Trophoblast cell (in vitro differentiated cells and primary cell): Measurements from ENCODE around the gene FAM81B.
"Not testable (repeated sequence)": the region's sequence is repeated elsewhere in the genome, so short reads cannot be mapped to it uniquely, and the experiment has no call there.

Experiments used
- DNase-seq, 2 donors: peaks; one replicate each; pipeline ENCODE4 v3.0.0-alpha.2; 2016
- H2AFZ ChIP-seq: 2 replicates; pipeline ENCODE4 v1.6.1; 2013; ENCODE audit warnings: low read length, moderate library complexity, mild to moderate bottlenecking; ENCODE audit not compliant: insufficient read depth, poor library complexity
- H2AK5ac ChIP-seq: 2 replicates; pipeline ENCODE4 v1.6.1; 2013; ENCODE audit warnings: mild to moderate bottlenecking, low read length
- H2BK120ac ChIP-seq: 2 replicates; pipeline ENCODE4 v1.6.1; 2013; ENCODE audit warnings: low read length, mild to moderate bottlenecking, moderate library complexity; ENCODE audit not compliant: insufficient read depth, poor library complexity
- H2BK12ac ChIP-seq: 2 replicates; pipeline ENCODE4 v1.6.1; 2013; ENCODE audit warnings: mild to moderate bottlenecking, low read length, moderate library complexity
- H2BK5ac ChIP-seq: 2 replicates; pipeline ENCODE4 v1.6.1; 2013; ENCODE audit warnings: low read length, low read depth, moderate library complexity, mild to moderate bottlenecking; ENCODE audit not compliant: poor library complexity
- H3K14ac ChIP-seq: 2 replicates; pipeline ENCODE4 v1.6.1; 2013; ENCODE audit warnings: mild to moderate bottlenecking, low read length
- H3K18ac ChIP-seq: 2 replicates; pipeline ENCODE4 v1.6.1; 2013; ENCODE audit warnings: mild to moderate bottlenecking, low read length
- H3K23ac ChIP-seq: 2 replicates; pipeline ENCODE4 v1.6.1; 2013; ENCODE audit warnings: low read length
- H3K27ac ChIP-seq: 2 replicates; pipeline ENCODE4 v1.5.1; 2013; ENCODE audit warnings: low read depth, mild to moderate bottlenecking, inconsistent platforms, low read length, moderate library complexity
- H3K27me3 ChIP-seq: 2 replicates; pipeline ENCODE4 v1.6.1; 2013; ENCODE audit warnings: inconsistent platforms, mild to moderate bottlenecking, low read length, moderate library complexity; ENCODE audit not compliant: insufficient read depth
- H3K36me3 ChIP-seq, 2 experiments: 1 replicate in 1 of 2; 2 replicates in 1 of 2; pipeline ENCODE4 v1.6.1; 2013; ENCODE audit warnings: low read length in 2 of 2, mild to moderate bottlenecking in 2 of 2, moderate library complexity in 1 of 2; ENCODE audit not compliant: insufficient read depth in 2 of 2, control insufficient read depth in 1 of 2
- H3K4ac ChIP-seq: 2 replicates; pipeline ENCODE4 v1.6.1; 2013; ENCODE audit warnings: low read depth, mild to moderate bottlenecking, low read length, moderate library complexity
- H3K4me1 ChIP-seq, 2 experiments: 1 replicate in 1 of 2; 2 replicates in 1 of 2; pipeline ENCODE4 v1.6.1; 2013; ENCODE audit warnings: low read length in 2 of 2, mild to moderate bottlenecking in 2 of 2, moderate library complexity in 1 of 2; ENCODE audit not compliant: insufficient read depth in 2 of 2, control insufficient read depth in 1 of 2
- H3K4me2 ChIP-seq: 2 replicates; pipeline ENCODE4 v1.6.1; 2013; ENCODE audit warnings: inconsistent platforms, mild to moderate bottlenecking, low read length, moderate library complexity
- H3K4me3 ChIP-seq: 2 replicates; pipeline ENCODE4 v1.5.1; 2013; ENCODE audit warnings: mild to moderate bottlenecking, low read depth, low read length, inconsistent platforms
- H3K79me1 ChIP-seq: one replicate; pipeline ENCODE4 v1.6.1; 2013; ENCODE audit warnings: low read length
- H3K79me2 ChIP-seq: 2 replicates; pipeline ENCODE4 v1.6.1; 2013; ENCODE audit warnings: low read length, mild to moderate bottlenecking; ENCODE audit not compliant: control insufficient read depth, insufficient read depth, poor library complexity
- H3K9ac ChIP-seq: 2 replicates; pipeline ENCODE4 v1.6.1; 2013; ENCODE audit warnings: mild to moderate bottlenecking, low read length
- H3K9me3 ChIP-seq: 2 replicates; pipeline ENCODE4 v1.6.1; 2013; ENCODE audit warnings: low read depth, mild to moderate bottlenecking, control low read depth, inconsistent platforms, low read length; ENCODE audit not compliant: insufficient read depth
- H4K12ac ChIP-seq: 2 replicates; pipeline ENCODE4 v1.6.1; 2013; ENCODE audit warnings: low read depth, mild to moderate bottlenecking, low read length, moderate library complexity
- H4K8ac ChIP-seq: 2 replicates; pipeline ENCODE4 v1.6.1; 2013; ENCODE audit warnings: low read depth, mild to moderate bottlenecking, low read length, moderate library complexity
- H4K91ac ChIP-seq: one replicate; pipeline ENCODE4 v1.6.1; 2013; ENCODE audit warnings: low read depth, mild to moderate bottlenecking, low read length, moderate library complexity
- WGBS: extraction: QIAGEN DNeasy Blood & Tissue Kit; methylation state at CpG from one replicate; pipeline ENCODE4 v1.1.7; 2013; ENCODE audit warnings: missing lambda C conversion rate; ENCODE audit not compliant: insufficient read length, insufficient coverage; ENCODE audit errors: extremely low coverage; 5-methylcytosine and 5-hydroxymethylcytosine counted together

The FAM81B gene

GRCh38 chr5:95352691-95353090, 38.5 kb upstream of the FAM81B start:
- Histone ChIP-seq H3K79me2 (no peaks in the 10 kb centered on the region), H4K91ac (no peak overlapping the region)
- WGBS, result no CpG with 5 or more reads among the region's 3 CpGs

GRCh38 chr5:95358320-95358719, 32.8 kb upstream of the FAM81B start:
- no peak overlapping the region for H3K18ac ChIP-seq
- H3K4ac ChIP-seq, result no peak overlapping the region
- no peak overlapping the region for H3K23ac ChIP-seq
- no CpG with 5 or more reads among the region's 2 CpGs for WGBS
- H3K4me2 ChIP-seq, result no peak overlapping the region
- no peak overlapping the region for H2BK5ac ChIP-seq
- no peak overlapping the region for H3K14ac ChIP-seq
- H3K79me2 ChIP-seq, result no peaks in the 10 kb centered on the region
- H4K12ac ChIP-seq, result no peak overlapping the region
- H3K27me3 ChIP-seq, result no peaks in the 10 kb centered on the region
- H4K8ac ChIP-seq, result no peak overlapping the region
- no peak overlapping the region for H4K91ac ChIP-seq
- H3K9me3 ChIP-seq, result no peaks in the 10 kb centered on the region
- H3K4me3 ChIP-seq, result no peak overlapping the region
- no peak overlapping the region for H2AK5ac ChIP-seq
- H3K79me1 ChIP-seq, result no peaks in the 10 kb centered on the region
- no peak overlapping the region for H3K9ac ChIP-seq
- no peak overlapping the region for H3K27ac ChIP-seq
- no peak overlapping the region for H2AFZ ChIP-seq
- H2BK12ac ChIP-seq, result no peak overlapping the region
- DNase-seq, result no peak
- no peak overlapping the region for H2BK120ac ChIP-seq
- H3K36me3 ChIP-seq, result no peaks in the 10 kb centered on the region
- H3K4me1 ChIP-seq, result peaks cover 2% of the 10 kb centered on the region in 2 experiments

More at GRCh38 chr5:95352691-95353090, 38.5 kb upstream of the FAM81B start:
- peaks cover 2 to 3% of the 10 kb centered on the region in 2 experiments for H3K4me1 ChIP-seq
- H4K12ac ChIP-seq, result no peak overlapping the region
- H4K8ac ChIP-seq, result no peak overlapping the region
- H2BK5ac ChIP-seq, result no peak overlapping the region
- no peak overlapping the region for H3K14ac ChIP-seq
- H3K4me3 ChIP-seq, result no peak overlapping the region
- DNase-seq, result no peak
- H3K36me3 ChIP-seq, result no peaks in the 10 kb centered on the region
- H3K4ac ChIP-seq, result no peak overlapping the region
- no peak overlapping the region for H3K4me2 ChIP-seq
- H3K18ac ChIP-seq, result no peak overlapping the region
- no peak overlapping the region for H3K23ac ChIP-seq
- no peak overlapping the region for H3K9ac ChIP-seq
- no peaks in the 10 kb centered on the region for H3K27me3 ChIP-seq
- peaks cover 6% of the 10 kb centered on the region for H3K9me3 ChIP-seq
- H3K79me1 ChIP-seq, result no peaks in the 10 kb centered on the region
- H2AFZ ChIP-seq, result no peak overlapping the region
- H3K27ac ChIP-seq, result no peak overlapping the region
- H2BK120ac ChIP-seq, result no peak overlapping the region
- no peak overlapping the region for H2AK5ac ChIP-seq
- H2BK12ac ChIP-seq, result no peak overlapping the region

GRCh38 chr5:95358848-95359247, 32.3 kb upstream of the FAM81B start:
- Histone ChIP-seq H2BK120ac (no peak overlapping the region), H2AK5ac (no peak overlapping the region), H3K36me3 (no peaks in the 10 kb centered on the region), H2AFZ (no peak overlapping the region), H3K23ac (no peak overlapping the region), H3K9me3 (no peaks in the 10 kb centered on the region), H2BK5ac (no peak overlapping the region), H3K14ac (no peak overlapping the region), H2BK12ac (no peak overlapping the region), H4K91ac (no peak overlapping the region), H3K4me1 (no peaks in the 10 kb centered on the region), H3K4me2 (no peak overlapping the region), H3K79me1 (no peaks in the 10 kb centered on the region), H3K27ac (no peak overlapping the region), H3K79me2 (no peaks in the 10 kb centered on the region), H3K9ac (no peak overlapping the region), H3K27me3 (no peaks in the 10 kb centered on the region), H4K8ac (no peak overlapping the region), H3K18ac (no peak overlapping the region), H4K12ac (no peak overlapping the region), H3K4ac (no peak overlapping the region), H3K4me3 (no peak overlapping the region)
- DNase-seq, result no peak
- no CpG with 5 or more reads among the region's 2 CpGs for WGBS

GRCh38 chr5:95360667-95361066, 30.5 kb upstream of the FAM81B start:
- not testable (repeated sequence) for DNase-seq, H4K12ac ChIP-seq, H3K4ac ChIP-seq, H3K23ac ChIP-seq, H3K18ac ChIP-seq, H3K27ac ChIP-seq, H4K8ac ChIP-seq, H2BK5ac ChIP-seq, H3K9me3 ChIP-seq, H2BK12ac ChIP-seq, H3K14ac ChIP-seq, H3K79me2 ChIP-seq, H3K4me1 ChIP-seq, H3K79me1 ChIP-seq, H4K91ac ChIP-seq, H2BK120ac ChIP-seq, H3K4me3 ChIP-seq, H3K4me2 ChIP-seq, H3K27me3 ChIP-seq, H3K9ac ChIP-seq, H3K36me3 ChIP-seq, H2AK5ac ChIP-seq, H2AFZ ChIP-seq
- WGBS, result no CpG with 5 or more reads among the region's 2 CpGs
